DND-41 (cell line): ENCODE data around the gene ICAM2.

Source experiments
- ATAC-seq: fragments of 200-7000 bp; cut with Tn5 transposase; 3 replicates; pipeline ENCODE4 v1.9.1; 2021; ENCODE audit warnings: low read depth; ENCODE audit not compliant: insufficient read depth
- DNase-seq: peaks from one replicate; pipeline ENCODE4 v3.0.0-alpha.2; 2020
- H2AFZ ChIP-seq: 2 replicates; pipeline ENCODE4 v1.6.0; 2012; ENCODE audit warnings: low read depth, low read length
- H3K27ac ChIP-seq: 2 replicates; pipeline ENCODE4 v1.5.1; 2012; ENCODE audit warnings: low read length, inconsistent platforms
- H3K27me3 ChIP-seq: fragments of 200-600 bp; sonication (generic); 2 replicates; pipeline ENCODE4 v1.6.0; 2012; ENCODE audit warnings: low read length, mild to moderate bottlenecking, inconsistent platforms; ENCODE audit not compliant: insufficient read depth, poor library complexity
- H3K36me3 ChIP-seq: 2 replicates; pipeline ENCODE4 v1.5.1; 2012; ENCODE audit warnings: low read length, inconsistent platforms; ENCODE audit not compliant: insufficient read depth
- H3K4me1 ChIP-seq: 2 replicates; pipeline ENCODE4 v1.5.1; 2012; ENCODE audit warnings: mild to moderate bottlenecking, low read length; ENCODE audit not compliant: insufficient read depth
- H3K4me2 ChIP-seq: 2 replicates; pipeline ENCODE4 v1.6.0; 2012; ENCODE audit warnings: mild to moderate bottlenecking, moderate library complexity, low read length, inconsistent platforms; ENCODE audit not compliant: insufficient read depth
- H3K4me3 ChIP-seq, 2 experiments: fragments of 200-600 bp in 1 of 2; shearing (Covaris generic) in 1 of 2; 2 replicates each; pipeline ENCODE4 v1.5.1; 2012 to 2016; ENCODE audit warnings: inconsistent platforms in 2 of 2, low read length in 2 of 2, mild to moderate bottlenecking in 2 of 2, low read depth in 1 of 2, moderate library complexity in 1 of 2
- H3K79me2 ChIP-seq: 2 replicates; pipeline ENCODE4 v1.6.0; 2012; ENCODE audit warnings: low read length, inconsistent platforms; ENCODE audit not compliant: insufficient read depth
- H3K9ac ChIP-seq: 2 replicates; pipeline ENCODE4 v1.6.0; 2012; ENCODE audit warnings: low read depth, mild to moderate bottlenecking, inconsistent platforms, low read length, moderate library complexity
- H3K9me3 ChIP-seq: 2 replicates; pipeline ENCODE4 v1.5.1; 2012; ENCODE audit warnings: low read length, moderate library complexity, mild to moderate bottlenecking, inconsistent platforms; ENCODE audit not compliant: insufficient read depth, severe bottlenecking
- H4K20me1 ChIP-seq: 2 replicates; pipeline ENCODE4 v1.6.0; 2012; ENCODE audit warnings: low read length; ENCODE audit not compliant: insufficient read depth
- CTCF ChIP-seq: IDR thresholded peaks from 2 replicates; pipeline ENCODE4 v1.5.1; 2012; ENCODE audit warnings: borderline replicate concordance, low read length, moderate library complexity, mild to moderate bottlenecking; ENCODE audit not compliant: poor library complexity, severe bottlenecking; ENCODE audit errors: extremely low read depth
- EZH2 ChIP-seq: IDR thresholded peaks from 3 replicates; pipeline ENCODE4 v1.6.1; 2012; ENCODE audit warnings: borderline replicate concordance, low read depth, mild to moderate bottlenecking, moderate library complexity, low read length, inconsistent platforms; ENCODE audit not compliant: severe bottlenecking

The ICAM2 gene

GRCh38 chr17:64045176-64045575 lies 24.7 kb upstream of the ICAM2 start:
- H4K20me1 ChIP-seq = no peaks in the 10 kb centered on the region
- H3K36me3 ChIP-seq = peaks cover 33% of the 10 kb centered on the region
- H3K27ac ChIP-seq = no peak overlapping the region
- no peak for DNase-seq
- no peak overlapping the region for H3K4me2 ChIP-seq
- H3K79me2 ChIP-seq = no peaks in the 10 kb centered on the region
- ATAC-seq = no peak
- H2AFZ ChIP-seq = no peak overlapping the region
- peaks cover 3% of the 10 kb centered on the region; the same call in 1 of the 2 replicates for H3K4me1 ChIP-seq
- H3K27me3 ChIP-seq = no peaks in the 10 kb centered on the region
- TF ChIP-seq EZH2 (no peak), CTCF (no peak)
- no peak overlapping the region for H3K4me3 ChIP-seq
- H3K9me3 ChIP-seq = no peaks in the 10 kb centered on the region
- H3K9ac ChIP-seq = no peak overlapping the region

GRCh38 chr17:64042700-64043485 lies 22.5 kb upstream of the ICAM2 start:
- DNase-seq = no peak
- no peaks in the 10 kb centered on the region for H3K79me2 ChIP-seq
- no peaks in the 10 kb centered on the region for H3K4me1 ChIP-seq
- no peak for ATAC-seq
- H3K9me3 ChIP-seq = no peaks in the 10 kb centered on the region
- no peak overlapping the region for H3K9ac ChIP-seq
- TF ChIP-seq EZH2 (no peak), CTCF (no peak)
- no peak overlapping the region for H3K27ac ChIP-seq
- H4K20me1 ChIP-seq = no peaks in the 10 kb centered on the region
- no peak overlapping the region for H3K4me3 ChIP-seq
- H2AFZ ChIP-seq = no peak overlapping the region
- H3K27me3 ChIP-seq = no peaks in the 10 kb centered on the region
- H3K36me3 ChIP-seq = peaks cover 27% of the 10 kb centered on the region
- H3K4me2 ChIP-seq = no peak overlapping the region

- no peaks in the 10 kb centered on the region for H3K79me2 ChIP-seq
- H3K27ac ChIP-seq = no peak overlapping the region
- peaks cover 27% of the 10 kb centered on the region for H3K36me3 ChIP-seq
- no peaks in the 10 kb centered on the region for H4K20me1 ChIP-seq
- no peaks in the 10 kb centered on the region for H3K9me3 ChIP-seq
- H3K9ac ChIP-seq = no peak overlapping the region
- no peak overlapping the region for H3K4me3 ChIP-seq
- TF ChIP-seq EZH2 (no peak), CTCF (no peak)
- DNase-seq = no peak
- ATAC-seq = no peak
- H3K27me3 ChIP-seq = no peaks in the 10 kb centered on the region
- H2AFZ ChIP-seq = no peak overlapping the region
- no peak overlapping the region for H3K4me2 ChIP-seq
- H3K4me1 ChIP-seq = no peaks in the 10 kb centered on the region
Measured at GRCh38 chr17:64041912-64042311, 21.5 kb upstream of the ICAM2 start.
